Activated CD8-positive, alpha-beta memory T cell treated with anti-CD3 and anti-CD28 coated beads, Interleukin-2, amount 50 U/mL, for 1 hour (primary cell): ENCODE results near the gene RPS10.
"Not testable (repeated sequence)": the region's sequence is repeated elsewhere in the genome, so short reads cannot be mapped to it uniquely, and the experiment has no call there.

Experiments
- DNase-seq: peaks from one replicate; pipeline ENCODE4 v3.0.0-alpha.2; 2020; ENCODE audit errors: extremely low read depth

The RPS10 gene

GRCh38 chr6:34447910-34448309, 22.0 kb upstream of the RPS10 start:
- no peak for DNase-seq

GRCh38 chr6:34447386-34447785, 21.5 kb upstream of the RPS10 start:
- no peak for DNase-seq

DNA sequence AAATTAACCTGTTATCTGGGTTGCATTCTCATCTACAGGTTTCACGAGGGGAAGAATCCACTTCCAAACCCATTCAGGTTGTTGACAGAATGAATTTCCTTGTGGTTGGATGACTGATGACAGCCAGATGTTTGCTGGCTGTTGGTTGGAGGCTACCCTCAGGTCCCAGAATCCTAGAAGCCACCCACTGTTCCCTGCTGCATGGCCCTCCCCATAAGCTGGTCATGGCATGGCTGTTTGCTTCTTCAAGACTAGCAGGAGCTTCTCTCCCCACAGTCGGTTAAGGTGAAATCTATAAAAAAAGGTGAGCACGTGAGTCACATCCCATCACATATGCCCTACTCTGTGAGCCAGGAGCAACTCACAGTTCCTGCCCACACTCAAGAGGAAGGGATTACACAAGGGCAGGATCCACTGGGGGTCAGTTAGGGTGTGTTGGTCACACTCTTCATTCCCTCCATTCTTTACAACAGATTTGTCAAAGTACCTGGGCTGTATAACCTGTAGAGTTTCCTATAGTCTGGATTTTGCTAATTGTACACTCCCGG, 19.5 kb upstream of the RPS10 start:
- no peak for DNase-seq

DNA sequence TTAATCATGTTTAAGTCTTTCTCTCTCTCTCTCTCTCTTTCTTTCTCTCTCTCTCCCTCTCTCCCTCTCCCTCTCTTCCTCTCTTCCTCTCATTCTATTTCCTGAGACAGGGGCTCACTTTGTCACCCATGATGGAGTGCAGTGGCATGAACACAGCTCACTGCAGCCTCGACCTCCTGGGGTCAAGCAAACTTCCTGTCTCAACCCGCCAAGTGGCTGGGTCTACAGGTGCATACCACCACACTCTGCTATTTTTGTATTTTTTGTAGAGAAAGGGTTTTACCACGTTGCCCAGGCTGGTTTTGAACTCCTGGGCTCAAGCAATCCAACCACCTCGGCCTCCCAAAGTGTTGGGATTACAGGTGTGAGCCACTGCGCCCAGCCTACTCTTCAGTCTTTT, 15.7 kb upstream of the RPS10 start:
- DNase-seq, result no peak

- no peak for DNase-seq
Observed at GRCh38 chr6:34439442-34439841, 13.6 kb upstream of the RPS10 start.

DNA sequence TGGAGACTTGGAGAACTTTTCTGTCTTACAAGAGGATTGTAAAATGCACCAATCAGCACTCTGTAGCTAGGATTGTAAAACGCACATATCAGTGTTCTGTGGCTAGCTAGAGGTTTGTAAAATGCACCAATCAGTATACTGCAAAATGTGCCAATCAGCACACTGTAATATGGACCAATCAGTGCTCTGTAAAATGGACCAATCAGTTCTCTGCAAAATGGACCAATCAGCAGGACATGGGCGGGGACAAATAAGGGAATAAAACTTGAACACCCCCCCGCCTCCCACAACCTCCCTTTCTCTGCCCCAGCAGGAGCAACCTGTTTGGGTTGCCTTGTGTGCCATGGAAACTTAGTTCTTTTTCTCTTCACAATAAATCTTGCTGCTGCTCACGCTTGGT, 12.8 kb upstream of the RPS10 start:
- no peak for DNase-seq

DNA sequence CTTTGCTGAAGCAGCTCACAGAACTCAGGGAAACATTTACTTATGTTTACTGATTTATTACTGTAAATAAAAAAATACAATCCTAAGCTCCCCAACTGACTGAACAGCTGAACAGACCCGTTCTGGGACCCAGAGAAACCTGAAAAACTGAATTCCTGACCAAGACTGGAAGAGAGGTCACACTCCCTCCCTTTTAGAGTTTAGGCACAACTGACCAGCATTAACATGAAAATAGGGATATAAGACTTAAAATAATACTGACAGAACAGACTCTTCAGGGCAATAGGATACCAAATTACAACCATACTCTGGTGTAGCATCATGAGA, 11.7 kb upstream of the RPS10 start:
- DNase-seq, result no peak

GRCh38 chr6:34436803-34437643, 11.2 kb upstream of the RPS10 start:
- no peak for DNase-seq

DNA sequence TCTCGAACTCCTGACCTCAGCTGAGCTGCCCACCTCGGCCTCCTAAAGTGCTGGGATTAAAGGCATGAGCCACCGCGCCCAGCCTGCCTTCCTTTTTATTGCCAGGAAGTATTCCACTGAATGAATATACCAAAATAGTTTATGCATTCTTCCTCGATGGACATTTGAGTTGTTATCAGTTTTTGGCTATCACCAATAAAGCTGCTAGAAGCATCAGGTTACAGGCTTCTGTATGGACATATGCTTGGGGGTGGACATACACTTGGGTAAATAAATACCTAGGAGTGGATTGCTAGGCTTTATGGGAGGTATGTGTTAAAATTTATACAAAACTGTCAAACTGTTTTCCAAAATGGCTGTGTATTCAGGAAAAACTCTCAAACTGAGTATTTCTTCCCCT, 10.0 kb upstream of the RPS10 start:
- DNase-seq, result no peak

- no peak for DNase-seq
Observed at GRCh38 chr6:34425132-34425497, 754 bp downstream of the RPS10 start.

DNA sequence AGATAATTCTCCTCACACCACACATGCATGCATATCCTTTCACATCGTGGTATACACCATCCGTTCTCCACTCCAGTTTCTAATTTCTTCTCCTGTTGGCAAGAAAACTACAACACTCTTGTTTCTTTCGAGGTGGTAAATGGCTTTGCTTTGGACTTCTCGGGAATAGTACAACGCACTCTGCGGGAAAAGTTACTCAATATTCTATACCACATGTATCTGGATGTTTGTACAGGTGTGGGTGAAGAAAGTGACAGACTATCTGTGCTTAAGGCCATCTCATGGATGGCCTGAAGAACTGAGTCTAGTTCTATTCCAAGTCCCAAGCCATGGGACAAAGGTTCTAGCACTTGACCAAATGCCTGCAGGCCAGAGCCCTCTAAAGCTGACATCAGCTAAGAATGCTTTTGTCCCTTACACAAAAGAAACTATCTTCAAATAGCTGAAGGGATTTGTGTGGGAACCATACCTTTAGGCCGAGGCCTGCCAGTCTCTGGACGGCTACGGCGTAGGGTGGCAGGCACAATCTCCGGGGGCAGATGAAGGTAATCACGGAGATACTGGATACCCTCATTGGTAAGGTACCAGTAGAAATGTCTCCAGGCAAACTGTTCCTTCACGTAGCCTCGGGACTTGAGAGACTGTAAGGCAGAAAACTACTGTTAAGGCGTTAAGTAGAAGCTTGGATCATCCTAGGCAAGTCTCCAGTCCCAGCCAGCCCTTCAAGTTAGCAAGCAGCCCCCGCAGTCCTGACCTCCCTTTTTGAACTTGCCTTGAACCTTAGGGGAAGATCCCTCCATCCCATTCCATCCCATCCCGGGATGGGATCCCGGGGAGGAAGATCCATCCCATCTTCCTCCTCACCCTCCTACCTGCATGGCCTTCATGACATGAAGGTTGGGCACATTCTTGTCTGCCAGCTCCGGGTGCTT, 1.4 kb downstream of the RPS10 start:
- no peak for DNase-seq

DNA sequence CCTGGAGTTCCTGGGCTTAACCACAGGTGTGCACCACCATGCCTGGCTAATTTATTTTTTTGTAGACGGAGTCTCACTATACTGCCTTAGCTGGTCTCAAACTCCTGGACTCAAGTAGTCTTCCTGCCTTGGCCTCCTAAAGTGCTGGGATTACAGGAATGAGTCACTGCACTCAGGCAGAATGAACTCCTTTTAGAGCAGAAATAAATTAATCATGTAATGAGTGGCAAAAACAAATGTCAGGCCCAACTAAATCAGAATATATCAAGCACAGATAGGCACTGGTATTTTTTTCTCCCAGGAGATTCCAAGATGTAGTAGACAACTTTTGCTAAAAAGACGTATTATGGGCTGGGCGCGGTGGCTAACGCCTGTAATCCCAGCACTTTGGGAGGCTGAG, 2.6 kb downstream of the RPS10 start:
- DNase-seq, result no peak

DNA sequence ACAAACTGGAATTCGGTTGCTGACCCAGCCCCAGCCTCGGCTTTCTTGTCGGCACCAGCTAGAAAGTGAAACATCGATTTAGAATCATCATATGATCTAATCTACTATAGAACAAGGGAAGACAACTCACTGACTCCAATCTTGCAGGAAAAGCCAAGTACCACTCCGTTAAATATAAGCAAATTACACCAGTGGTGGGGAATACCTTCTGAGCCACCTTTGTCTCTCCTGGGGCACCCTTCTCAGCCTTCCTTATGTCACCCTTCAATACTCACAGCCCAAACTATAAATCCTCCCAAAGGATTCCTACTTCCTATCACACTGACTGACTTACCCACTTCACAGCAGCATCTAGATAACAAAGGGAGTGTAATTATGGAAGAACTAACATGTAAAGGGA, 7.5 kb downstream of the RPS10 start:
- no peak for DNase-seq

DNA sequence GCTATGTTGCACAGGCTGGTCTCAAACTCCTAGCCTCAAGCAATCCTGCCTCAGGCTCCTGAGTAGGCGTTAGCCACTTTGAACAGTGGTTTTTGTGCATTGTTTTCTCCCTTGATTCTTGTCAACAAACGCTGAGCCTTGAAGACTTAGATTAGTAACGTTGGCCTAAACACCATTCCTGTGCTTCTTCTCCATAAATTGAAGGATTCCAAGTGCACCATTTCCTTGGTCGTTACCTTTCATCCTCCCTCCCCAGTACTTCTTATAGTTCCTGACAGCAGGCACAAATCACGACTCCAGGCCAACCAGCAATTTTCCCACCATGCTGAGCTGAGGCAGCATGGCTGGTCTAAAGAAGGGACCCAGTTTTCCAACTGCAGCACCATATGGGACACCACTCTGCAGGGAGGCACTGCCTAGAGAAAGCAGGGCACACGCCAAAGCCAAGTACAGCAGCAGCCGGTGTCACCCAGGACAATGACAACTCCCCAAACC, 8.9 kb downstream of the RPS10 start:
- DNase-seq, result no peak

DNA sequence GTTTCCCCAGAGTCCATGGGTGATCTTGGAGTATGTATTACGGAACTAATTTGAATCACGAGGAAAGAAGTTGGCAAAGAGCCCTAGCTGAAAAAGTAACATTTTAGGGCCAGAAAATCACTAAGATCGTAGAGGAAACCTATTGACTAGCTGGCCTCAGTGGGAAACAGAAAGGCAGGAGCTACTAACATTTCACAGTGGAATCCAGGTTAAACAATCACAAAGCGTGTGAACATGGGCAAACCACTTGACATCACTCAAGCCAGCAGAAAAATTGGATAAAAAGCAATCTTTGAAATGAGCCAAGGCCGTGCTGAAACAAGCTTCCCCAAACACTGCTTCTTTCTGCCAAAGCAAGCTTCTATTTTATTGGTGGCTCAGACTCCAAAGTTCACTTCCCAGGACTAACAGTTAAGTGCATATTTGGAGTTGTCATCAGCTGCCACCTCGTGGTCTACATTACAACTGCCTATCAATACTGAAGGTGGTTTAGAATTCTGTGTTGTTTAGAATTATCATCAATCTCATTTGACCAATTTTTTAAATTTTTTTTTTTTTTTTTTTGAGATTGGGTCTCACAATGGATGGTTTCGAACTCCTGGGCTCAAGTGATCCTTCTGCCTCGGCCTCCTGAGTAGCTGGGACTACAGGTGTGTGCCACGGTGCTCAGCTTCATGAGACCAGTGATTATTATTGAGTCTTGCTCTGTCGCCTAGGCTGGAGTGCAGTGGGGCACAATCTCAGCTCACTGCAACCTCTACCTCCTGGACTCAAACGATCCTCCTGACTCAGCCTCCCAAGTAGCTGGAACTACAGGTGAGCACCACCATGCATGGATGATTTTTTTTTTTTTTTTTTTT, 10.6 kb downstream of the RPS10 start:
- no peak for DNase-seq

GRCh38 chr6:34412643-34413214, 13.1 kb downstream of the RPS10 start:
- DNase-seq, result no peak

GRCh38 chr6:34412016-34412415, 13.9 kb downstream of the RPS10 start:
- no peak for DNase-seq

DNA sequence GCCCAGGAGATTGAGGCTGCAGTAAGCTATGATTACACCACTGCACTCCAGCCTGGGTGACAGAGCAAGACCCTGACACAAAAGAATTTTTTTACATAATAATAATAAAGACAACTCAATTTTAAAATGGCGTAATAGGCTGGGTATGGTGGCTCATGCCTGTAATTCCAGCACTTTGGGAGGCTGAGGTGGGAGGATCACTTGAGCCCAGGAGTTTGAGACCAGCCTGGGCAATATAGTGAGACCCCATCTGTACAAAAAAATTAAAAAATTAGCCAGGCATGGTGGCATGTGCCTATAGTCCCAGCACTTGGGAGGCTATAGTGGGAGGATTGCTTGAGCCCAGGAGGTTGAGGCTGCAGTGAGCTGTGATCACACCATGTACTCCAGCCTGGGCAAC, 18.0 kb downstream of the RPS10 start:
- DNase-seq, result not testable (repeated sequence)

DNA sequence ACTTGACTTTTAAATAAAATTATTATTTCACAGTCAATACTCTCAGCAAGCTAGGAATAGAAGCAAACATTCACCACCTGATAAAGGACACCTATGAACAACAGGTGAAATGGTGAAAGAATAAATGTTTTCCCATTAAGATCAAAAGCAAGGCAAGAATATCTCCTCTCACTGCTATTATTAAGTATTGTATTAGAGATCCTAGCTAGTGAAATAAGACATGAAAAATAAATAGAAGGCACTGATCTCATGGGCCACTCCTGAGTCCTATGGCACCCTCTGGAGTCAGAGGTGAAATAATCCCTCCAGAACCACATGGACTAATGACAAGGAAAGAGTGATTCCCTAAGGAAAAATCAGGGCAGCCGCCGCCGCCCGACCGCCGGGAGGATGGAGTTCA, 29.4 kb downstream of the RPS10 start:
- no peak for DNase-seq

GRCh38 chr6:34393966-34394305, 31.9 kb downstream of the RPS10 start:
- no peak for DNase-seq

DNA sequence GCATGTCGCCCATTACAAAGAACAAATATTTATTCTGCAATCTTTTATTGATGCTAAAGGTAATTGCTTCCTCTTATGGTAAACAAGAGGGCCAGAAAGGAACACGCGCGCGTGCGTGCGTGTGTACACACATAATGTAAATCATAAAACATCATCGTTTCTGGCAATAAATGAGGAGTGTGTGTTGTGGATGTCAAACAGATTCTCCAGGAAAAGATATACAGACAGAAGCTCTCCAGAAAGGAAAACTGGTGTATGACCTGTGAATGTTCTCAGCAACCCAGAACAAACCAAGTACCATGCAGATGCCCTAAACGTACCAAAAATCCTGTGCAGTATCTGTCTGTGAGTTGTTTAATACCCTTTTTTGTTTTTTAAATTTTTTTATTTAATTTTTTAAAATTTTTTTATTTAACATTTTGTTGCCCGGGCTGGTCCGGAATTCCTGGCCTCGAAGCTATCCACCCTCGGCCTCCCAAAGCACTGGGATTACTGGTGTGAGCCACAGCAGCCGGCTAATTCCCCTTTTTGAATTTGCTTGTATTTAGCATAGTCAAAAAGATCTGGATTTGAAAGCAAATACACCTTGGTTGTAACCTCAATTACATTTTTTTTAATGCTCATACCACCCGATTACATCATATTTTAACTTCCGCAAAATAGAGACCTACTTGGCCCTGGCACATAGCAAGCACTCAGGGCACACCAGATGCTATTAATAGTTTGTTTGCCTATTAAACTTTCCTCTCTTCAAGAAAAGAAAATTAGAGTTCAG, 32.5 kb downstream of the RPS10 start:
- DNase-seq, result no peak
